ENCODE measurements around the gene OSBPL5. TPM values are rescaled to one million over a fixed set of nuclear protein-coding genes. Genes with fewer than 3 reads are reported as not detected.

The OSBPL5 gene
- total RNA-seq, 1 experiment from 2014 or later: 16.1 TPM

DNA sequence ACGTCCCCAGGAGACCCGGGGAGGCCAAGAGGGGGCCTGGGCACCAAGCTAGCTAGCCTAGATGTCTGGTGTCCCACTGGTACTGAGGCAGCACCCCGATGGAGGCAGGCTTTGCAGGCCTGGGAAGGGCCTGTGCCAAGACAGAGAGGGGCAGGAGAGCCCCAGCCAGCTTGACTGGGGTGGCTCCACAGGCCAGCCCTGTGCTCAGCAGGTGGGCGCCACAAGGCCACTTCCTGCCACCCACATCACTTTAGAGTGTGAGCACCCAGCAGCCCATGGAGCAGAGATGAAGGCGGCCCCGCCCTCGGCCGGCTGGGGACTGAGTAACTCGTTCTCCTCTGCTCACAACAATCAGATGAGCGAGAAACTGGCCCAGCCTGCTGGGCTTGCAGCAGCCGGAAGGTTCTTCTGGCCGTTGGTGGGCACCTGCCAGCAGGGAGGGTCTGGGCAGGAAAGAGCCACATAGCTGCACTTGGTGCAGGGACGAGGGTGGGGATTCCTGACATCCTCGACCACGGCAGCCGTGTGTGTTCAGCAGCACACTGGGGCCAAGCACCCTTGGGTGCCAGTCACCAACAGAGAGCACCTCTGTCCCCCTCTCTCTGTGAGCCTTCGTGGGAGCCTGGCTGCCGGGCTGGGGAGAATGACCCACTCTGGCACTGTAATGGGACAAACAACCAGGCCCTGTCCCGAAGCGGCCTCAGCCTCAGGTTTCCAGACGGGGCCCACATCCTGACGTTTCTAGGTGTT is 7.6 kb downstream of the OSBPL5 start:
- Histone ChIP-seq H2BK20ac (ENCODE audit: low read depth, low read length, poor library complexity, severe bottlenecking) (no peak overlapping the region), H3K79me1 (ENCODE audit: insufficient read depth, low read depth, low read length, poor library complexity, severe bottlenecking) (no peaks in the 10 kb centered on the region), H2BK120ac (ENCODE audit: low read depth, low read length, poor library complexity, severe bottlenecking) (no peak overlapping the region), H3K4me2 (ENCODE audit: insufficient read depth, insufficient read length, low read length) (no peak overlapping the region), H3K79me2 (ENCODE audit: insufficient read depth, low read length) (no peaks in the 10 kb centered on the region), H3K14ac (ENCODE audit: insufficient read depth, low read length) (no peak overlapping the region), H2BK15ac (ENCODE audit: low read depth, low read length) (no peak overlapping the region), H3K4ac (ENCODE audit: low read depth, low read length) (no peak overlapping the region), H4K8ac (replicated peaks; ENCODE audit: insufficient read length, low read depth, low read length) (no peak overlapping the region), H4K20me1 (ENCODE audit: control insufficient read depth, insufficient read depth, insufficient read length) (no peaks in the 10 kb centered on the region), H3T11ph (ENCODE audit: low read length) (no peak overlapping the region), H4K5ac (ENCODE audit: insufficient read length, low read depth, low read length) (no peak overlapping the region), H2BK5ac (ENCODE audit: insufficient read length, low read length) (no peak overlapping the region), H2AK5ac (ENCODE audit: insufficient read length, low read length) (no peak overlapping the region), H2AFZ (ENCODE audit: low read length) (no peak overlapping the region), H4K91ac (ENCODE audit: insufficient read length, low read depth, low read length) (no peak overlapping the region), H2BK12ac (ENCODE audit: insufficient read length, low read depth, low read length) (no peak overlapping the region), H3K23ac (ENCODE audit: insufficient read length, low read depth, low read length) (no peak overlapping the region), H3K9ac (ENCODE audit: extremely low read depth, insufficient read length, low read length) (no peak overlapping the region), H3K4me1 (ENCODE audit: insufficient read depth, low read length) (peaks cover 6% of the 10 kb centered on the region; the same call in 1 of the 2 replicates), H3K27ac (ENCODE audit: insufficient read length, low read depth, low read length) (no peak overlapping the region), H3K9me3 (ENCODE audit: control insufficient read depth, low read depth, low read length) (no peaks in the 10 kb centered on the region), H3K27me3 (ENCODE audit: insufficient read depth, low read length) (no peaks in the 10 kb centered on the region; the same call in 1 of the 2 replicates), H3K23me2 (ENCODE audit: insufficient read length, low read depth, low read length, poor library complexity, severe bottlenecking) (peaks cover 10% of the 10 kb centered on the region), H3K56ac (ENCODE audit: insufficient read length, low read depth, low read length) (no peak overlapping the region), H3K18ac (ENCODE audit: insufficient read length, low read depth, low read length) (no peak overlapping the region)
- no CpG with 5 or more reads among the region's 22 CpGs for WGBS (ENCODE audit: extremely low coverage, insufficient read length, low lambda C conversion rate)
- H3K4me3 Mint-ChIP-seq: no peak overlapping the region
- no peak overlapping the region for H3K27ac Mint-ChIP-seq
- TF ChIP-seq, protein P1, sequence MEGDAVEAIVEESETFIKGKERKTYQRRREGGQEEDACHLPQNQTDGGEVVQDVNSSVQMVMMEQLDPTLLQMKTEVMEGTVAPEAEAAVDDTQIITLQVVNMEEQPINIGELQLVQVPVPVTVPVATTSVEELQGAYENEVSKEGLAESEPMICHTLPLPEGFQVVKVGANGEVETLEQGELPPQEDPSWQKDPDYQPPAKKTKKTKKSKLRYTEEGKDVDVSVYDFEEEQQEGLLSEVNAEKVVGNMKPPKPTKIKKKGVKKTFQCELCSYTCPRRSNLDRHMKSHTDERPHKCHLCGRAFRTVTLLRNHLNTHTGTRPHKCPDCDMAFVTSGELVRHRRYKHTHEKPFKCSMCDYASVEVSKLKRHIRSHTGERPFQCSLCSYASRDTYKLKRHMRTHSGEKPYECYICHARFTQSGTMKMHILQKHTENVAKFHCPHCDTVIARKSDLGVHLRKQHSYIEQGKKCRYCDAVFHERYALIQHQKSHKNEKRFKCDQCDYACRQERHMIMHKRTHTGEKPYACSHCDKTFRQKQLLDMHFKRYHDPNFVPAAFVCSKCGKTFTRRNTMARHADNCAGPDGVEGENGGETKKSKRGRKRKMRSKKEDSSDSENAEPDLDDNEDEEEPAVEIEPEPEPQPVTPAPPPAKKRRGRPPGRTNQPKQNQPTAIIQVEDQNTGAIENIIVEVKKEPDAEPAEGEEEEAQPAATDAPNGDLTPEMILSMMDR (conservative IDR thresholded peaks at IDR 0.05): no peak
- no peak for DNase-seq
- peaks cover 59 to 79% of the 10 kb centered on the region in 2 experiments for H3K4me1 Mint-ChIP-seq
- peaks cover 0 to 2% (median 0%) of the 10 kb centered on the region in 3 experiments; a peak in 1 of 7 replicates for H3K36me3 Mint-ChIP-seq (ENCODE audit: insufficient read depth in 1 of 3, low read depth in 3 of 3)
- H3K9me3 Mint-ChIP-seq: no peaks in the 10 kb centered on the region
- peaks cover 16% of the 10 kb centered on the region for H3K27me3 Mint-ChIP-seq (ENCODE audit: low read depth)
